ENCODE data around the gene DTNA. TPM values are rescaled to one million over a fixed set of nuclear protein-coding genes. Genes with fewer than 3 reads are reported as not detected.

The DTNA gene
- polyA plus RNA-seq, 1 experiment, result 16.4 TPM

GRCh38 chr18:34840256-34840826, 130.2 kb downstream of the DTNA start:
- no peak for TF ChIP-seq CTCF (IDR thresholded peaks at IDR 0.05; ENCODE audit: low read depth, low read length)
- Histone ChIP-seq H3K27ac (ENCODE audit: low read depth, low read length) (no peak overlapping the region), H3K9me3 (ENCODE audit: control insufficient read depth, insufficient read depth, low read length) (no peaks in the 10 kb centered on the region), H3K4me3 (ENCODE audit: low read depth, low read length) (no peak overlapping the region), H3K27me3 (ENCODE audit: control insufficient read depth, insufficient read depth, low read length) (no peaks in the 10 kb centered on the region)
- ChIA-PET CTCF (interaction anchor here (1.1 to 1.2 kb wide), 2 partner anchors 26 to 717 kb away, joined by 3 to 5 read pairs; no protein-coding TSS in a partner anchor), POLR2A (no interaction called here)
- DNase-seq (ENCODE audit: low read depth, low spot score), result no peak

- no peaks in the 10 kb centered on the region for H3K27me3 ChIP-seq (ENCODE audit: control insufficient read depth, insufficient read depth, low read length)
- no peak overlapping the region for H3K4me3 ChIP-seq (ENCODE audit: low read depth, low read length)
- CTCF ChIA-PET, result interaction anchor here (0.9 to 2.4 kb wide), 2 partner anchors 25 to 719 kb away, joined by 3 to 8 read pairs; no protein-coding TSS in a partner anchor
- no peak overlapping the region for H3K27ac ChIP-seq (ENCODE audit: low read depth, low read length)
- no peaks in the 10 kb centered on the region for H3K9me3 ChIP-seq (ENCODE audit: control insufficient read depth, insufficient read depth, low read length)
- POLR2A ChIA-PET, result no interaction called here
- DNase-seq (ENCODE audit: low read depth, low spot score), result no peak
- TF ChIP-seq CTCF (IDR thresholded peaks at IDR 0.05; ENCODE audit: low read depth, low read length), result no peak
Observed at GRCh38 chr18:34841891-34842290, 131.8 kb downstream of the DTNA start.

- no peak for TF ChIP-seq CTCF (IDR thresholded peaks at IDR 0.05; ENCODE audit: low read depth, low read length)
- no peak overlapping the region for H3K4me3 ChIP-seq (ENCODE audit: low read depth, low read length)
- no peaks in the 10 kb centered on the region for H3K27me3 ChIP-seq (ENCODE audit: control insufficient read depth, insufficient read depth, low read length)
- ChIA-PET CTCF (interaction anchor here (0.5 kb wide), 1 partner anchor 37 kb away, joined by 4 read pairs; no protein-coding TSS in a partner anchor), POLR2A (no interaction called here)
- no peak for DNase-seq (ENCODE audit: low read depth, low spot score)
- H3K27ac ChIP-seq (ENCODE audit: low read depth, low read length), result no peak overlapping the region
- H3K9me3 ChIP-seq (ENCODE audit: control insufficient read depth, insufficient read depth, low read length), result no peaks in the 10 kb centered on the region
Observed at GRCh38 chr18:34844072-34844471, 134.0 kb downstream of the DTNA start.

GRCh38 chr18:34844732-34845459, 134.8 kb downstream of the DTNA start:
- CTCF ChIA-PET, result interaction anchor here (0.5 kb wide), 1 partner anchor 31 kb away, joined by 3 read pairs; no protein-coding TSS in a partner anchor
- H3K27ac ChIP-seq (ENCODE audit: low read depth, low read length), result no peak overlapping the region
- TF ChIP-seq CTCF (IDR thresholded peaks at IDR 0.05; ENCODE audit: low read depth, low read length), result no peak
- H3K9me3 ChIP-seq (ENCODE audit: control insufficient read depth, insufficient read depth, low read length), result no peaks in the 10 kb centered on the region
- POLR2A ChIA-PET, result no interaction called here
- no peak for DNase-seq (ENCODE audit: low read depth, low spot score)
- no peak overlapping the region for H3K4me3 ChIP-seq (ENCODE audit: low read depth, low read length)
- no peaks in the 10 kb centered on the region for H3K27me3 ChIP-seq (ENCODE audit: control insufficient read depth, insufficient read depth, low read length)

GRCh38 chr18:34847408-34847807, 137.3 kb downstream of the DTNA start:
- Histone ChIP-seq H3K27me3 (ENCODE audit: control insufficient read depth, insufficient read depth, low read length) (no peaks in the 10 kb centered on the region), H3K9me3 (ENCODE audit: control insufficient read depth, insufficient read depth, low read length) (no peaks in the 10 kb centered on the region), H3K4me3 (ENCODE audit: low read depth, low read length) (no peak overlapping the region), H3K27ac (ENCODE audit: low read depth, low read length) (no peak overlapping the region)
- CTCF ChIA-PET, result no interaction called here
- POLR2A ChIA-PET, result no interaction called here
- no peak for DNase-seq (ENCODE audit: low read depth, low spot score)
- TF ChIP-seq CTCF (IDR thresholded peaks at IDR 0.05; ENCODE audit: low read depth, low read length), result no peak
